Esophagus squamous epithelium (tissue), 4 donors: ENCODE data around the gene CNIH2.

Source experiments
- CTCF ChIP-seq, 6 experiments: fragments of 450-650 bp in 4 of 6; fragments of 200-600 bp in 2 of 6; sonication (generic) in 2 of 6; IDR thresholded peaks; one replicate each; pipeline ENCODE4 v1.5.1; 2016 to 2019; ENCODE audit warnings: antibody characterized with exemption in 6 of 6, mild to moderate bottlenecking in 4 of 6, moderate library complexity in 4 of 6
- POLR2A ChIP-seq, 4 donors: fragments of 450-650 bp; IDR thresholded peaks; one replicate each; pipeline ENCODE4 v1.6.1; 2017; ENCODE audit warnings: antibody characterized with exemption in 4 of 4, mild to moderate bottlenecking in 4 of 4, moderate library complexity in 3 of 4

GRCh38 chr11:66315921-66316811 is 38.2 kb downstream of the CNIH2 start:
- TF ChIP-seq POLR2A (IDR thresholded peaks at IDR 0.05) (no peak), CTCF (IDR thresholded peaks at IDR 0.05) (no peak)
